Sigmoid colon (tissue), 7 donors: ENCODE measurements around the gene IL17RB. TPM values are rescaled to one million over a fixed set of nuclear protein-coding genes. Genes with fewer than 3 reads are reported as not detected.

Experiments
- DNase-seq: peaks from one replicate; pipeline ENCODE4 v3.0.0-alpha.2; 2019
- H3K27ac ChIP-seq, 4 donors: fragments of 200-600 bp; sonication (generic); one replicate each; pipeline ENCODE4 v1.5.1; 2016 to 2019; ENCODE audit warnings: mild to moderate bottlenecking in 1 of 4
- H3K27me3 ChIP-seq, 3 donors: fragments of 200-600 bp; sonication (generic); one replicate each; pipeline ENCODE4 v1.5.1; 2019; ENCODE audit warnings: mild to moderate bottlenecking in 1 of 3
- H3K36me3 ChIP-seq, 4 donors: fragments of 200-600 bp; sonication (generic); one replicate each; pipeline ENCODE4 v1.5.1; 2016 to 2019
- H3K4me1 ChIP-seq, 4 donors: fragments of 200-600 bp; sonication (generic); one replicate each; pipeline ENCODE4 v1.5.1; 2017 to 2019
- H3K4me3 ChIP-seq, 4 donors: fragments of 200-600 bp; sonication (generic); one replicate each; pipeline ENCODE4 v1.5.1; 2017 to 2019; ENCODE audit warnings: mild to moderate bottlenecking in 2 of 4, moderate library complexity in 1 of 4
- H3K9me3 ChIP-seq, 4 donors: fragments of 200-600 bp in 3 of 4; sonication (generic) in 3 of 4; one replicate each; pipeline versions ENCODE4 v1.5.1 to v1.6.1; 2013 to 2019
- EP300 ChIP-seq, 4 donors: sonication (generic); formaldehyde crosslinking; IDR thresholded peaks; one replicate each; pipeline ENCODE4 v1.6.1; 2017; ENCODE audit warnings: antibody characterized with exemption in 4 of 4
- POLR2A ChIP-seq, 2 donors: fragments of 450-650 bp; IDR thresholded peaks; one replicate each; pipeline ENCODE4 v1.6.1; 2016; ENCODE audit warnings: antibody characterized with exemption in 2 of 2, mild to moderate bottlenecking in 2 of 2, moderate library complexity in 2 of 2
- POLR2AphosphoS5 ChIP-seq, 4 donors: sonication (generic); formaldehyde crosslinking; IDR thresholded peaks; one replicate each; pipeline ENCODE4 v1.6.1; 2017; ENCODE audit warnings: antibody characterized with exemption in 4 of 4
- WGBS, 2 donors: extraction: QIAGEN DNeasy Blood & Tissue Kit; methylation state at CpG; one replicate each; pipeline ENCODE4 v1.1.7; 2013; 5-methylcytosine and 5-hydroxymethylcytosine counted together
- intact Hi-C: fragments of 100-400 bp; cut with DNase I; formaldehyde crosslinking; loops from one replicate; pipeline ENCODE4 v1.15.1; 2023
- polyA plus RNA-seq, 3 donors: library from polyadenylated mRNA; stranded (reverse); fragments of 200-250 nt; gene quantifications; one replicate each; pipeline ENCODE4 v1.2.3, GENCODE V29; 2013
- total RNA-seq, 4 donors: library from RNA; depleted of rRNA; stranded (reverse); fragments of >200 nt; gene quantifications; one replicate each; pipeline ENCODE4 v1.1.0, GENCODE V29; 2016
- TF ChIP-seq, protein P1 (sequence below), 4 experiments: fragments of 450-650 bp in 3 of 4; fragments of 200-600 bp in 1 of 4; IDR thresholded peaks; one replicate each; pipeline ENCODE4 v1.5.1; 2016 to 2019; ENCODE audit warnings: antibody characterized with exemption in 4 of 4, mild to moderate bottlenecking in 3 of 4, moderate library complexity in 2 of 4
- donor health status: healthy with polysubstance abuse.
- donor health status: Bipolar disorder and iron deficiency.
- donor health status: healthy.

The IL17RB gene
- total and polyA plus RNA-seq, 7 donors = 1.1 to 9.0 (median 2.2) TPM

DNA sequence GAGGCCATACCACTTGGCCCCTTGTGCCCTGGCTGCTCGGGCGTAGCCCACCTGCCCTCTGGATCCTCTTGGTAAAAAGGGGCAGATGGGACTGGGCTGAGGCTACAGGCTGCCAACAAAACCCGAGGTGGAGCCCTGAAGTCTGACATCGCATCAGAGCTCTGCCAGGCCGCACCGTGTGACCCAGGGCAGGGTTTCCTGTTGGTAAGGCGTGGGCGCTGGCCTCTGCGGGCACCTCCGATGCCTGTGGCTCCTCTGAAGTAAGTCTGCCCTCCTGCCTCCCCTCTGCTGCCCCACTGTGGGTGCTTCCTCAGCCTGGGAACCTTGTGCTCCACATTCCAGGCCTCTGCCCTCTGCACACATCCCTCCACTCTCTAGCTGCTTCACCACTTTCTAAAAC, 9.0 kb upstream of the IL17RB start:
- 81 to 83% methylated on average over 10 of the region's 10 CpGs for WGBS, 2 donors
- intact Hi-C loops = no loop called here

DNA sequence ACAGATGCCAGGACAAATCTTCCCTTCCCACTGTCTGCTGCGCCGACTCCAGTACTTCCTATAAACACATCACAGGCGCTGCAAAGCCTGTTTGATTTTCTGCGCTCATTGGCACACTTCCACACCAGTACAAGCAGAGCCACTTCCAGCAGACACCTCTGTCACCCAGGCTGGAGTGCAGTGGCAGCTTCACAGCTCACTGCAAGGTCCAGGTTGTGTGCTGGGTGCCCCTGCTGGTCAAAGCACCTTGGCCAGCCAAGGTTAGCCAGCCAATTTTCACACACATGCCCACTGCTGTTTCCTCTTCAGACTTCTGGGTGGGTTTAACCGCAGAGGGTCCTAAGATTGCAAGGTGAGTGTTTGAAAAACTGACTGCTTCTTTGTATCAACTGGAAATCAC, 5.1 kb upstream of the IL17RB start:
- 19 to 71% methylated on average over 5 of the region's 5 CpGs for WGBS, 2 donors
- H3K27me3 ChIP-seq = peaks cover 0 to 7% (median 1%) of the 10 kb centered on the region in 3 donors
- no peaks in the 10 kb centered on the region for H3K36me3 ChIP-seq
- TF ChIP-seq EP300 (IDR thresholded peaks at IDR 0.05) = no peak
- TF ChIP-seq, protein P1, sequence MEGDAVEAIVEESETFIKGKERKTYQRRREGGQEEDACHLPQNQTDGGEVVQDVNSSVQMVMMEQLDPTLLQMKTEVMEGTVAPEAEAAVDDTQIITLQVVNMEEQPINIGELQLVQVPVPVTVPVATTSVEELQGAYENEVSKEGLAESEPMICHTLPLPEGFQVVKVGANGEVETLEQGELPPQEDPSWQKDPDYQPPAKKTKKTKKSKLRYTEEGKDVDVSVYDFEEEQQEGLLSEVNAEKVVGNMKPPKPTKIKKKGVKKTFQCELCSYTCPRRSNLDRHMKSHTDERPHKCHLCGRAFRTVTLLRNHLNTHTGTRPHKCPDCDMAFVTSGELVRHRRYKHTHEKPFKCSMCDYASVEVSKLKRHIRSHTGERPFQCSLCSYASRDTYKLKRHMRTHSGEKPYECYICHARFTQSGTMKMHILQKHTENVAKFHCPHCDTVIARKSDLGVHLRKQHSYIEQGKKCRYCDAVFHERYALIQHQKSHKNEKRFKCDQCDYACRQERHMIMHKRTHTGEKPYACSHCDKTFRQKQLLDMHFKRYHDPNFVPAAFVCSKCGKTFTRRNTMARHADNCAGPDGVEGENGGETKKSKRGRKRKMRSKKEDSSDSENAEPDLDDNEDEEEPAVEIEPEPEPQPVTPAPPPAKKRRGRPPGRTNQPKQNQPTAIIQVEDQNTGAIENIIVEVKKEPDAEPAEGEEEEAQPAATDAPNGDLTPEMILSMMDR (IDR thresholded peaks at IDR 0.05) = no peak
- no peak for TF ChIP-seq POLR2AphosphoS5 (IDR thresholded peaks at IDR 0.05)
- TF ChIP-seq POLR2A (IDR thresholded peaks at IDR 0.05) = no peak
- H3K9me3 ChIP-seq = no peaks in the 10 kb centered on the region
- no peak overlapping the region for H3K4me3 ChIP-seq
- H3K27ac ChIP-seq = no peak overlapping the region
- no peak for DNase-seq
- intact Hi-C loops = no loop called here
- peaks cover 0 to 5% (median 2%) of the 10 kb centered on the region in 4 donors for H3K4me1 ChIP-seq

More for the DNA sequence above, 9.0 kb upstream of the IL17RB start:
- no peak for TF ChIP-seq EP300 (IDR thresholded peaks at IDR 0.05)
- no peak for TF ChIP-seq POLR2AphosphoS5 (IDR thresholded peaks at IDR 0.05)
- TF ChIP-seq POLR2A (IDR thresholded peaks at IDR 0.05) = no peak
- TF ChIP-seq, protein P1 (IDR thresholded peaks at IDR 0.05) = no peak
- Histone ChIP-seq H3K9me3 (no peaks in the 10 kb centered on the region), H3K36me3 (no peaks in the 10 kb centered on the region), H3K27ac (no peak overlapping the region), H3K27me3 (no peaks in the 10 kb centered on the region), H3K4me1 (no peaks in the 10 kb centered on the region), H3K4me3 (no peak overlapping the region)
- peak; percentile 50 for DNase-seq

DNA sequence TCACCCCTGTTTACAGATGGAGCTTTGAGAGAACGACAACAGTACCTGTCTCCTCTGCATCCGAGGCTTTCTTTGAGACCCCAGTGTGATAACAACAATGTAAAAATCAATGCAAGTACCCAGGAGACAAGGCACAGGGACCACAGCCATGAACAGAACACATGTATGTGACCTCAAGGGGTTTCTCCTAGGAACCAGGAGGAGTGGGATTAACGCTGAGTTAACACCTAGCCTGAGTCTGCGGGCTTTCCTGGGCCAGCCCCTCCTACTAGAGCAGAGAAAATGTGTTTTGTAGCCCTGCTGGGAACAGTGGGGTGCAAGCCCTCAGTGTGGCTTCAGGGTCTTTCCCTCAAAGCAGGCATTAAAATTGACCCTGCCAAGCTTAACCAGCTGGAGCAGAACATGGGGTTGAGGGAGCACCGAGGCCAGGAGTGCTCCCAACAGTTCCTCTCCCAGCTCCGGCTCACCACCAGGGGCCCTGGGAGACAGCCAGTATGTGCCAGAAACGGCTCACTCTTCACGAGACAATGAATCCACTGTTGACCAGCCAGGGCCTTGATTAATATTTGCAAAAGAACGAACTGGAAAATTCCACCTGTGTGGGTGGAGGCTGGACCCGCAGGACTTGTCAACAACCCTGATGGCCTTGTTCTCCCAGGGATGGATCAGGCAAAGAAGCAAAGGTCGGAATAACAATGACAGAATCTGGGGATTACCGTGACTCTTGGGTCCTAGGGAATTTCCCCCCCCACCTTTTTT, 3.8 kb upstream of the IL17RB start:
- no peak for TF ChIP-seq POLR2A (IDR thresholded peaks at IDR 0.05)
- TF ChIP-seq, protein P1 (IDR thresholded peaks at IDR 0.05) = peak in 1 of 4 experiments; percentile 21
- WGBS, 2 donors = 14 to 55% methylated on average over 12 of the region's 12 CpGs
- intact Hi-C loops = no loop called here
- Histone ChIP-seq H3K9me3 (no peaks in the 10 kb centered on the region), H3K27me3 (peaks cover 0 to 20% (median 14%) of the 10 kb centered on the region in 3 donors), H3K27ac (no peak overlapping the region), H3K4me1 (peaks cover 0 to 11% (median 8%) of the 10 kb centered on the region in 4 donors), H3K36me3 (no peaks in the 10 kb centered on the region), H3K4me3 (no peak overlapping the region)
- no peak for DNase-seq

DNA sequence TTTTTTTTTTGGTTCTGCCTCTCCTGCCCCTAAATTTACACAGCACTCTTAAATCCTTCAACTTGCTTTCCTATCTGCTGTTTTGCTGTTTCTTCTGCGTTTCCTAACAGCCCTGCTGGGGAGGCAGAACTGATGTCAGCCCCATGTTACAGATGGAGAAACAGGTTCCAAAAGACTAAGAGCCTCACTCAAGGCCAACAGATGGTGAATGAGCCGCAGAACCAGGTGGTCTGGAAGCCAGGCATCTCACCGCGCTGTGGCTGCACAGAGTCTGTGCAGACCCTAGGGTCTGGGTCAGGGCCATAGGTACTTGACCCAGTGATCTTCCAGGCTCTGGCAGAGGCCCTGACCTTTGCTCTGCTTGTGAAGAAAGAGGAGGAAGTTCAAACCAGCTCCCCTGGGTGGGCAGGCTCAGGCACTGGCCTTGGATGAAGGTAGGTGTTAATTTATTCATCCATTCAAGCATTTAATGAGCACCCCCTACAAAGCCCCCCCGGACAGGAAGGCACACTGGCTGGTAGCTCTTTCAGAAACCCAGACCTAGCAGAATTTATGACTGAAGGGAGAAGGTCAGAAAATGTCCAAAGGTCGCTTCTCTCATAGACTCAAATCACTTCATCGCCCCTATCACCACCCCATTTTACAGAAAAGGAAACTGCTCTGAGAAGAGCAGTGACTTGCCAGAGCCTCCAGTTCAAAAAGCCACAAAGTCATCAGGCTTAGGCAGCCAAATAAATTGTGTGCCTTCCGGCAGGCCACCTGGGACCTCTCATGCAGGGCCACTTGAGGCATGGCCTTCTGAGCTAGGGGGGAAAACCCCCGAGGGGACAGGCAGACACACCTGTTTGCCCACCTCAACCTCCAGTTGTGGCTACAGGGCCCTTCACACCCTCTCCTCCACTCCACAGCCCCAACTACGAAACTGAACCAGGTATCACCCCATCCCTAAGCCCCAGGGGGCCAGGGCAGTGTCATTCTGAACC, 2.9 kb upstream of the IL17RB start:
- H3K9me3 ChIP-seq = no peaks in the 10 kb centered on the region
- H3K27ac ChIP-seq = no peak overlapping the region
- intact Hi-C loops = no loop called here
- H3K4me1 ChIP-seq = peaks cover 0 to 11% (median 8%) of the 10 kb centered on the region in 4 donors
- H3K27me3 ChIP-seq = peaks cover 4 to 29% (median 22%) of the 10 kb centered on the region in 3 donors
- no peaks in the 10 kb centered on the region for H3K36me3 ChIP-seq
- H3K4me3 ChIP-seq = no peak overlapping the region
- no peak for TF ChIP-seq POLR2AphosphoS5 (IDR thresholded peaks at IDR 0.05)
- TF ChIP-seq POLR2A (IDR thresholded peaks at IDR 0.05) = no peak
- TF ChIP-seq, protein P1 (IDR thresholded peaks at IDR 0.05) = no peak
- no peak for TF ChIP-seq EP300 (IDR thresholded peaks at IDR 0.05)
- no peak for DNase-seq
- WGBS, 2 donors = 22 to 60% methylated on average over 10 of the region's 10 CpGs
